HepG2 (cell line): ENCODE results near the gene SCGB3A1. TPM values are rescaled to one million over a fixed set of nuclear protein-coding genes. Genes with fewer than 3 reads are reported as not detected.

ENCODE experiments used
- ATAC-seq: fragments of 200-7000 bp; cut with Tn5 transposase; 3 replicates; pipeline ENCODE4 v1.9.1; 2020; ENCODE audit warnings: mild to moderate bottlenecking, moderate library complexity
- BruUV-seq: library from RNA; stranded (reverse); fragments of 400-500 nt; replicated peaks from 2 replicates; lab custom pipeline; 2021; lab: Mats Ljungman, UMichigan
- CTCF ChIA-PET: fragments of 300-600 bp; formaldehyde crosslinking; extraction: SDS; loops from one replicate; lab custom pipeline; 2021; ENCODE audit warnings: low total read pairs, inconsistent platforms, low intra/inter-chr PET ratio; lab: Yijun Ruan, JAX
- POLR2A ChIA-PET: fragments of 350-600 bp; sonication (Branson Sonifier 250); formaldehyde crosslinking; loops from one replicate; lab custom pipeline; 2020; ENCODE audit warnings: antibody characterized with exemption, inconsistent platforms; lab: Yijun Ruan, JAX
- DNase-seq: peaks from one replicate; pipeline ENCODE4 v3.0.0-alpha.2; 2015; ENCODE audit warnings: low spot score
- FAIRE-seq: peaks from 3 replicates; lab custom pipeline; 2011; peaks lifted over from hg19 to GRCh38; lab: Jason Lieb, UNC
- H2AFZ ChIP-seq: one replicate; pipeline ENCODE4 v1.6.1; 2011; ENCODE audit warnings: low read length, inconsistent platforms
- H3K27ac ChIP-seq: fragments of 300-600 bp; 3 replicates; pipeline ENCODE4 v1.8.0; 2011; ENCODE audit warnings: mixed run types, mild to moderate bottlenecking, mixed read lengths, low read length, inconsistent platforms; ENCODE audit not compliant: insufficient read depth; ENCODE audit errors: extremely low read length
- H3K27me3 ChIP-seq, 2 experiments: fragments of 200-600 bp in 1 of 2; 2 replicates in 1 of 2; 3 replicates in 1 of 2; pipeline versions ENCODE4 v1.6.0 to v1.8.0; 2011; ENCODE audit warnings: low read length in 2 of 2, mild to moderate bottlenecking in 2 of 2, moderate library complexity in 2 of 2, inconsistent platforms in 1 of 2; ENCODE audit not compliant: insufficient read depth in 2 of 2, control insufficient read depth in 1 of 2
- H3K36me3 ChIP-seq, 2 experiments: fragments of 200-600 bp in 1 of 2; replicated peaks in 1 of 2; 2 replicates in 1 of 2; 3 replicates in 1 of 2; pipeline versions ENCODE4 v1.5.1 to v1.8.0; 2011; ENCODE audit warnings: low read length in 2 of 2, inconsistent platforms in 1 of 2; ENCODE audit not compliant: insufficient read depth in 2 of 2, control insufficient read depth in 1 of 2
- H3K4me1 ChIP-seq: 2 replicates; pipeline ENCODE4 v1.5.1; 2012; ENCODE audit warnings: low read length, inconsistent platforms; ENCODE audit not compliant: insufficient read depth
- H3K4me2 ChIP-seq: 2 replicates; pipeline ENCODE4 v1.6.0; 2011; ENCODE audit warnings: low read depth, low read length, inconsistent platforms
- H3K4me3 ChIP-seq, 3 experiments: fragments of 200-600 bp in 1 of 3; sonication (generic), shearing (Covaris generic) in 1 of 3; replicated peaks in 1 of 3; 2 replicates each; pipeline ENCODE4 v1.5.1; 2011 to 2016; ENCODE audit warnings: low read length in 3 of 3, inconsistent platforms in 2 of 3, low read depth in 2 of 3, mild to moderate bottlenecking in 2 of 3, control low read depth in 1 of 3, mixed read lengths in 1 of 3; ENCODE audit not compliant: insufficient read depth in 1 of 3
- H3K79me2 ChIP-seq: one replicate; pipeline ENCODE4 v1.6.1; 2011; ENCODE audit warnings: low read length, inconsistent platforms; ENCODE audit not compliant: insufficient read depth
- H3K9ac ChIP-seq: 2 replicates; pipeline ENCODE4 v1.6.0; 2011; ENCODE audit warnings: mild to moderate bottlenecking, low read depth, low read length, inconsistent platforms; ENCODE audit not compliant: insufficient read depth
- H3K9me3 ChIP-seq: 2 replicates; pipeline ENCODE4 v1.5.1; 2012; ENCODE audit warnings: mild to moderate bottlenecking, low read length
- H4K20me1 ChIP-seq: 2 replicates; pipeline ENCODE4 v1.6.0; 2011; ENCODE audit warnings: inconsistent platforms, mild to moderate bottlenecking, low read length, moderate library complexity; ENCODE audit not compliant: insufficient read depth
- BHLHE40 ChIP-seq: IDR thresholded peaks from 2 replicates; pipeline ENCODE4 v1.6.1; 2011; ENCODE audit warnings: low read length, improper control_type of control experiment
- CREB3 ChIP-seq: sonication (generic); formaldehyde crosslinking; IDR thresholded peaks from 2 replicates; pipeline ENCODE4 v1.5.0; 2020; ENCODE audit warnings: missing genetic modification reagents
- GFI1 ChIP-seq: sonication (generic); formaldehyde crosslinking; IDR thresholded peaks from 2 replicates; pipeline ENCODE4 v1.5.0; 2020; ENCODE audit warnings: missing genetic modification reagents, mild to moderate bottlenecking, borderline replicate concordance
- ISL2 ChIP-seq: sonication (generic); formaldehyde crosslinking; IDR thresholded peaks from 2 replicates; pipeline ENCODE4 v1.5.0; 2020; ENCODE audit warnings: missing genetic modification reagents
- NFKBIZ ChIP-seq: IDR thresholded peaks from 2 replicates; pipeline ENCODE4 v1.6.1; 2018; ENCODE audit warnings: missing genetic modification reagents, missing compliant biosample characterization
- POLR2AphosphoS2 ChIP-seq: IDR thresholded peaks from 2 replicates; pipeline ENCODE4 v1.6.1; 2011; ENCODE audit warnings: low read depth, low read length, improper control_type of control experiment
- SIN3A ChIP-seq: IDR thresholded peaks from 2 replicates; pipeline ENCODE4 v1.6.1; 2011; ENCODE audit warnings: low read depth, mild to moderate bottlenecking, control low read depth, low read length, borderline replicate concordance
- SMAD1 ChIP-seq: sonication (generic); formaldehyde crosslinking; IDR thresholded peaks from 2 replicates; pipeline ENCODE4 v1.4.0; 2020; ENCODE audit warnings: missing genetic modification reagents, low read depth, mild to moderate bottlenecking, borderline replicate concordance
- SP140L ChIP-seq: sonication (generic); formaldehyde crosslinking; IDR thresholded peaks from 2 replicates; pipeline ENCODE4 v1.4.0; 2020; ENCODE audit warnings: missing genetic modification reagents, borderline replicate concordance
- ZBTB20 ChIP-seq: sonication (generic); formaldehyde crosslinking; IDR thresholded peaks from 2 replicates; pipeline ENCODE4 v1.8.1; 2023; ENCODE audit warnings: missing genetic modification reagents, low read depth, mild to moderate bottlenecking, borderline replicate concordance
- ZNF687 ChIP-seq: sonication (generic); formaldehyde crosslinking; IDR thresholded peaks from 2 replicates; pipeline ENCODE4 v1.5.1; 2020; ENCODE audit warnings: mild to moderate bottlenecking, missing genetic modification reagents, moderate library complexity
- WGBS: methylation state at CpG from one replicate; pipeline ENCODE4 v1.1.6; 2017; ENCODE audit warnings: low lambda C conversion rate; 5-methylcytosine and 5-hydroxymethylcytosine counted together
- in situ Hi-C: cut with HindIII; loops from 2 replicates; pipeline ENCODE4 v1.10.0; 2017; ENCODE audit warnings: low pct_unique_long_range_greater_than_20kb; ENCODE audit not compliant: extremely low pct_ligation_motif_present
- intact Hi-C: fragments of 100-400 bp; cut with micrococcal nuclease; formaldehyde crosslinking; loops from one replicate; pipeline ENCODE4 v1.10.0; 2022; ENCODE audit not compliant: unreplicated experiment
- polyA plus RNA-seq, 8 experiments: library from polyadenylated mRNA; depleted of rRNA in 3 of 8; stranded (reverse) in 7 of 8; unstranded in 1 of 8; fragments of >200 nt; fragmentation: Illumina TruSeq in 4 of 8; extraction: Trizol in 4 of 8; gene quantifications; 2 replicates each; pipeline versions ENCODE4 v1.2.1 to v1.2.3, GENCODE V29; 2011 to 2016; ENCODE audit warnings: low read depth in 4 of 8, missing spikeins in 1 of 8, mixed read lengths in 1 of 8; ENCODE audit not compliant: insufficient read depth in 1 of 8
- total RNA-seq, 5 experiments: library from RNA; depleted of rRNA; stranded (reverse); fragments of >200 nt; fragmentation: Illumina TruSeq; extraction: Trizol; gene quantifications; 2 replicates each; pipeline ENCODE4 v1.2.3, GENCODE V29; 2016; ENCODE audit warnings: low read depth in 1 of 5

Gene SCGB3A1
- total and polyA plus RNA-seq, 2 of the 13 experiments (the other 11 are each of a cell fraction or from before 2014, with no cell fraction given) = not detected

GRCh38 chr5:180624587-180624986 lies 33.3 kb upstream of the SCGB3A1 start (continued):
- TF ChIP-seq ZBTB20 (no peak), SIN3A (no peak), SMAD1 (CRISPR knock-in tag) (no peak), POLR2AphosphoS2 (no peak)

GRCh38 chr5:180623844-180624243 lies 32.5 kb upstream of the SCGB3A1 start:
- TF ChIP-seq CREB3 (CRISPR knock-in tag) = no peak
- no peak for TF ChIP-seq NFKBIZ (CRISPR knock-in tag)
- no peak for TF ChIP-seq SP140L (CRISPR knock-in tag)
- TF ChIP-seq GFI1 (CRISPR knock-in tag) = no peak
- TF ChIP-seq ZNF687 (CRISPR knock-in tag) = 0 out of 2 replicates have a peak, but pooled peaks have one; percentile 5
- no peak for TF ChIP-seq BHLHE40
- no peak for TF ChIP-seq ISL2 (CRISPR knock-in tag)
- WGBS = 78% methylated on average over 9 of the region's 15 CpGs
- no peaks in the 10 kb centered on the region for H4K20me1 ChIP-seq
- intact Hi-C loops (no loop called here), in situ Hi-C loops (no loop called here)
- no peak overlapping the region for H3K4me2 ChIP-seq
- no TSS peak for BruUV-seq
- H3K4me1 ChIP-seq = no peaks in the 10 kb centered on the region
- ChIA-PET POLR2A (no interaction called here), CTCF (no interaction called here)
- ATAC-seq (no peak), FAIRE-seq (no peak), DNase-seq (no peak)
- no peak overlapping the region for H3K27ac ChIP-seq
- H3K36me3 ChIP-seq = no peaks in the 10 kb centered on the region
- peaks cover 16 to 68% of the 10 kb centered on the region in 2 experiments; a peak in 4 of 5 replicates for H3K27me3 ChIP-seq
- no peaks in the 10 kb centered on the region for H3K79me2 ChIP-seq
- no peak overlapping the region for H3K9ac ChIP-seq
- no peak overlapping the region for H2AFZ ChIP-seq
- no peaks in the 10 kb centered on the region for H3K9me3 ChIP-seq
- H3K4me3 ChIP-seq = no peak overlapping the region
